WTC11 (cell line): ENCODE measurements around the gene ZNF667. TPM values are rescaled to one million over a fixed set of nuclear protein-coding genes. Genes with fewer than 3 reads are reported as not detected.

ENCODE experiments used
- ATAC-seq: fragments of 200-7000 bp; cut with Tn5 transposase; 2 replicates; pipeline ENCODE4 v1.10.0; 2021; ENCODE audit warnings: mild to moderate bottlenecking, moderate library complexity
- CTCF ChIA-PET: fragments of 300-600 bp; sonication (Branson Sonifier 250); formaldehyde crosslinking; loops from one replicate; lab custom pipeline; 2021; ENCODE audit warnings: antibody characterized with exemption; lab: Charles Lee
- POLR2A ChIA-PET: fragments of 350-600 bp; sonication (Branson Sonifier 250); formaldehyde crosslinking; loops from one replicate; lab custom pipeline; 2021; ENCODE audit warnings: antibody characterized with exemption; lab: Charles Lee
- DNase-seq: peaks from one replicate; pipeline ENCODE4 v3.0.0; 2021; ENCODE audit warnings: low spot score
- H3K27ac Mint-ChIP-seq: 2 replicates; pipeline ENCODE4 v1.8.0; 2021; ENCODE audit warnings: mixed read lengths
- H3K27me3 Mint-ChIP-seq: 2 replicates; pipeline ENCODE4 v1.8.0; 2021; ENCODE audit warnings: low read depth, mild to moderate bottlenecking, moderate library complexity, mixed read lengths
- H3K36me3 Mint-ChIP-seq: 2 replicates; pipeline ENCODE4 v1.8.0; 2021; ENCODE audit warnings: mixed read lengths
- H3K4me1 Mint-ChIP-seq: 2 replicates; pipeline ENCODE4 v1.8.0; 2022; ENCODE audit warnings: mixed read lengths
- H3K4me3 Mint-ChIP-seq: 2 replicates; pipeline ENCODE4 v1.8.0; 2021; ENCODE audit warnings: mild to moderate bottlenecking, moderate library complexity, mixed read lengths
- H3K9me3 Mint-ChIP-seq: 2 replicates; pipeline ENCODE4 v1.8.0; 2021; ENCODE audit warnings: mixed read lengths
- AFF4 ChIP-seq: sonication (generic); formaldehyde crosslinking; IDR thresholded peaks from 2 replicates; pipeline ENCODE4 v1.8.1; 2023; ENCODE audit warnings: mild to moderate bottlenecking, missing genetic modification reagents, borderline replicate concordance
- ATF1 ChIP-seq: sonication (generic); formaldehyde crosslinking; IDR thresholded peaks from 2 replicates; pipeline ENCODE4 v1.8.1; 2023; ENCODE audit warnings: mild to moderate bottlenecking, moderate library complexity, missing genetic modification reagents
- ATF2 ChIP-seq: sonication (generic); formaldehyde crosslinking; IDR thresholded peaks from 2 replicates; pipeline ENCODE4 v1.8.1; 2022; ENCODE audit warnings: low read depth, missing genetic modification reagents, borderline replicate concordance
- CBFB ChIP-seq: sonication (generic); formaldehyde crosslinking; IDR thresholded peaks from 2 replicates; pipeline ENCODE4 v1.8.1; 2022; ENCODE audit warnings: mild to moderate bottlenecking, low read depth, missing genetic modification reagents
- CTCF ChIP-seq: fragments of 200-600 bp; IDR thresholded peaks from 2 replicates; pipeline ENCODE4 v1.8.0; 2022; ENCODE audit warnings: antibody characterized with exemption
- ELF4 ChIP-seq: sonication (generic); formaldehyde crosslinking; IDR thresholded peaks from 2 replicates; pipeline ENCODE4 v1.8.1; 2022; ENCODE audit warnings: low read depth, mild to moderate bottlenecking, moderate library complexity, missing genetic modification reagents
- EMX1 ChIP-seq: fragments of 250-450 bp; sonication (Bioruptor Pico); IDR thresholded peaks from 2 replicates; pipeline ENCODE4 v1.8.0; 2021; ENCODE audit warnings: mild to moderate bottlenecking
- ERG ChIP-seq: fragments of 250-450 bp; sonication (Bioruptor Pico); IDR thresholded peaks from 2 replicates; pipeline ENCODE4 v1.8.0; 2021; ENCODE audit warnings: mild to moderate bottlenecking
- OVOL2 ChIP-seq: fragments of 250-450 bp; sonication (Bioruptor Pico); IDR thresholded peaks from 2 replicates; pipeline ENCODE4 v1.9.0; 2021; ENCODE audit warnings: mild to moderate bottlenecking, borderline replicate concordance
- PRRX2 ChIP-seq: fragments of 250-450 bp; sonication (Bioruptor Pico); IDR thresholded peaks from 2 replicates; pipeline ENCODE4 v1.8.0; 2021; ENCODE audit warnings: mild to moderate bottlenecking
- SOX15 ChIP-seq: fragments of 250-450 bp; sonication (Bioruptor Pico); IDR thresholded peaks from 2 replicates; pipeline ENCODE4 v1.9.0; 2021; ENCODE audit warnings: mild to moderate bottlenecking
- SP1 ChIP-seq: sonication (generic); formaldehyde crosslinking; conservative IDR thresholded peaks from 2 replicates; pipeline ENCODE4 v1.8.1; 2022; ENCODE audit warnings: missing genetic modification reagents
- TP53 ChIP-seq: sonication (generic); formaldehyde crosslinking; IDR thresholded peaks from 2 replicates; pipeline ENCODE4 v1.8.1; 2023; ENCODE audit warnings: mild to moderate bottlenecking, missing genetic modification reagents
- USF1 ChIP-seq: sonication (generic); formaldehyde crosslinking; IDR thresholded peaks from 2 replicates; pipeline ENCODE4 v1.8.0; 2022; ENCODE audit warnings: mild to moderate bottlenecking, missing genetic modification reagents
- USF2 ChIP-seq: sonication (generic); formaldehyde crosslinking; IDR thresholded peaks from 2 replicates; pipeline ENCODE4 v1.8.1; 2023; ENCODE audit warnings: mild to moderate bottlenecking, missing genetic modification reagents, moderate library complexity
- ZBTB43 ChIP-seq: sonication (generic); formaldehyde crosslinking; IDR thresholded peaks from 2 replicates; pipeline ENCODE4 v1.8.1; 2023; ENCODE audit warnings: mild to moderate bottlenecking, missing genetic modification reagents
- ZNF121 ChIP-seq: sonication (generic); formaldehyde crosslinking; IDR thresholded peaks from 2 replicates; pipeline ENCODE4 v1.8.0; 2023; ENCODE audit warnings: missing genetic modification reagents
- ZNF416 ChIP-seq: fragments of 250-450 bp; sonication (Bioruptor Pico); IDR thresholded peaks from 2 replicates; pipeline ENCODE4 v1.9.0; 2021; ENCODE audit warnings: mild to moderate bottlenecking, inconsistent platforms
- ZNF423 ChIP-seq: fragments of 250-450 bp; sonication (Bioruptor Pico); IDR thresholded peaks from 2 replicates; pipeline ENCODE4 v2.1.2; 2022; ENCODE audit warnings: mild to moderate bottlenecking, moderate library complexity
- ZNF532 ChIP-seq: fragments of 250-450 bp; sonication (Bioruptor Pico); IDR thresholded peaks from 2 replicates; pipeline ENCODE4 v1.9.0; 2021; ENCODE audit warnings: mild to moderate bottlenecking, borderline replicate concordance
- total RNA-seq: library from RNA; stranded (reverse); gene quantifications from 3 replicates; pipeline ENCODE4 v1.2.3, GENCODE V29; 2021

Gene ZNF667
- total RNA-seq, 1 experiment from 2014 or later, result 10.8 TPM

GRCh38 chr19:56477429-56478338 lies 539 bp upstream of the ZNF667 start (continued):
- TF ChIP-seq USF1 (CRISPR knock-in tag), result peak; percentile 76

GRCh38 chr19:56476093-56476492 lies 1.1 kb downstream of the ZNF667 start:
- H3K9me3 Mint-ChIP-seq, result peaks cover 71% of the 10 kb centered on the region
- H3K4me1 Mint-ChIP-seq, result peaks cover 13% of the 10 kb centered on the region; the same call in 1 of the 2 replicates
- peak overlapping the region; percentile 96 for H3K4me3 Mint-ChIP-seq
- POLR2A ChIA-PET, result no interaction called here
- peaks cover 53% of the 10 kb centered on the region for H3K36me3 Mint-ChIP-seq
- CTCF ChIA-PET, result no interaction called here
- no peak for DNase-seq
- ATAC-seq, result no peak
- H3K27me3 Mint-ChIP-seq, result peaks cover 18% of the 10 kb centered on the region; the same call in 1 of the 2 replicates
- no peak overlapping the region for H3K27ac Mint-ChIP-seq
- TF ChIP-seq USF2 (CRISPR knock-in tag) (no peak), CBFB (no peak), AFF4 (CRISPR knock-in tag) (no peak), EMX1 (no peak), ZNF423 (CRISPR knock-in tag) (no peak), ZBTB43 (CRISPR knock-in tag) (no peak), PRRX2 (no peak), SP1 (CRISPR knock-in tag) (no peak), ATF2 (CRISPR knock-in tag) (no peak), TP53 (CRISPR knock-in tag) (no peak), ATF1 (CRISPR knock-in tag) (no peak), CTCF (no peak), ELF4 (CRISPR knock-in tag) (no peak), ZNF121 (CRISPR knock-in tag) (no peak), SOX15 (CRISPR knock-in tag) (no peak), ZNF532 (CRISPR knock-in tag) (no peak), ERG (CRISPR knock-in tag) (no peak), OVOL2 (CRISPR knock-in tag) (no peak), ZNF416 (no peak)
